ENCODE results near the gene PCCB. TPM values are rescaled to one million over a fixed set of nuclear protein-coding genes. Genes with fewer than 3 reads are reported as not detected.

The PCCB gene
- total and polyA plus RNA-seq, 2 of the 8 experiments (the other 6 are each of a cell fraction or from before 2014, with no cell fraction given), result 56.7 to 84.4 TPM

GRCh38 chr3:136239094-136239493 lies 11.0 kb upstream of the PCCB start:
- no peaks in the 10 kb centered on the region for H3K36me3 ChIP-seq (ENCODE audit: control insufficient read depth in 2 of 4, insufficient read depth in 4 of 4, low read length in 3 of 4)
- no peak overlapping the region for H3K4ac ChIP-seq (replicated peaks; ENCODE audit: insufficient read length, low read depth, low read length)
- no peaks in the 10 kb centered on the region for H3K79me2 ChIP-seq (ENCODE audit: control insufficient read depth in 1 of 2, insufficient read depth in 2 of 2, low read length in 2 of 2)
- peaks cover 0 to 6% (median 3%) of the 10 kb centered on the region in 4 experiments; a peak in 4 of 7 replicates for H3K4me1 ChIP-seq (replicated peaks in 1 of 4; ENCODE audit: control insufficient read depth in 3 of 4, insufficient read depth in 4 of 4, low read length in 3 of 4)
- no peaks in the 10 kb centered on the region for H3K79me1 ChIP-seq (ENCODE audit: low read depth, low read length)
- POLR2A ChIA-PET (ENCODE audit: partially characterized antibody), result interaction anchor here (1.6 kb wide), 2 partner anchors 9 to 44 kb away, joined by 5 to 7 read pairs; no protein-coding TSS in a partner anchor
- H2AFZ ChIP-seq (ENCODE audit: low read length), result no peak overlapping the region
- H2BK20ac ChIP-seq (ENCODE audit: low read length), result no peak overlapping the region
- peaks cover 0 to 2% of the 10 kb centered on the region in 2 experiments for H4K20me1 ChIP-seq (replicated peaks in 1 of 2; ENCODE audit: control insufficient read depth in 1 of 2, insufficient read depth in 2 of 2, low read length in 2 of 2)
- no peak overlapping the region for H3K23ac ChIP-seq (ENCODE audit: insufficient read length)
- no peak overlapping the region for H3K4me3 ChIP-seq (ENCODE audit: extremely low read depth in 1 of 4, insufficient read depth in 2 of 4, low read depth in 3 of 4, low read length in 4 of 4)
- no peak overlapping the region for H2BK5ac ChIP-seq (ENCODE audit: low read depth, low read length)
- no peak overlapping the region for H4K91ac ChIP-seq (replicated peaks; ENCODE audit: insufficient read length, low read length)
- no peak overlapping the region for H4K8ac ChIP-seq (ENCODE audit: extremely low read depth, insufficient read depth, low read length)
- H3K27me3 ChIP-seq (replicated peaks in 1 of 4; ENCODE audit: control insufficient read depth in 3 of 4, extremely low read depth in 1 of 4, insufficient read depth in 3 of 4, low read length in 3 of 4), result peaks cover 0 to 18% (median 3%) of the 10 kb centered on the region in 4 experiments; a peak in 5 of 7 replicates
- FAIRE-seq (no peak), DNase-seq (ENCODE audit: low read depth in 1 of 2, low spot score in 2 of 2) (no peak)
- no peak overlapping the region for H3K9ac ChIP-seq (replicated peaks in 1 of 4; ENCODE audit: extremely low read depth in 1 of 4, low read depth in 3 of 4, low read length in 3 of 4)
- H2AK5ac ChIP-seq (ENCODE audit: low read depth, low read length), result no peak overlapping the region
- no peaks in the 10 kb centered on the region; the same call in 1 of the 2 replicates for H3K23me2 ChIP-seq (ENCODE audit: low read depth, low read length)
- WGBS, 2 experiments (ENCODE audit: extremely low coverage in 1 of 2, insufficient coverage in 1 of 2, insufficient read length in 1 of 2, insufficient replicate concordance in 2 of 2, low coverage in 1 of 2, low lambda C conversion rate in 2 of 2, missing lambda C conversion rate in 1 of 2), result 67% methylated on average over 1 of the region's 1 CpG; no CpG with 5 or more reads in 1 of the 2 experiments
- no peak overlapping the region for H3K14ac ChIP-seq (ENCODE audit: insufficient read length)
- H3K18ac ChIP-seq (ENCODE audit: extremely low read depth, low read length), result no peak overlapping the region
- H3K4me2 ChIP-seq (ENCODE audit: insufficient read depth in 1 of 2, low read depth in 2 of 2, low read length in 2 of 2), result no peak overlapping the region
- CTCF ChIA-PET (ENCODE audit: partially characterized antibody), result interaction anchor here (0.6 kb wide), 1 partner anchor 1752 kb away, joined by 3 read pairs; no protein-coding TSS in a partner anchor
- H4K5ac ChIP-seq (ENCODE audit: insufficient read length, low read depth, low read length), result no peak overlapping the region
- H3K9me3 ChIP-seq (ENCODE audit: insufficient read depth in 2 of 2, low read depth in 1 of 2, low read length in 1 of 2), result no peaks in the 10 kb centered on the region; a peak in 1 of 4 replicates
- no peak overlapping the region for H3K56ac ChIP-seq (replicated peaks; ENCODE audit: insufficient read length, low read depth, low read length)
- no peak overlapping the region for H2BK120ac ChIP-seq (replicated peaks; ENCODE audit: low read depth, low read length)
- H2BK12ac ChIP-seq (ENCODE audit: low read depth, low read length), result no peak overlapping the region
- no peak overlapping the region for H2BK15ac ChIP-seq (ENCODE audit: low read length)
- no peak overlapping the region for H3K27ac ChIP-seq (ENCODE audit: low read depth, low read length)
- TF ChIP-seq SP2 (IDR thresholded peaks at IDR 0.05; ENCODE audit: low read length) (no peak), ATF2 (IDR thresholded peaks at IDR 0.05; ENCODE audit: low read length) (no peak), KDM1A (IDR thresholded peaks at IDR 0.05; ENCODE audit: borderline replicate concordance, low read length) (no peak), SIX5 (IDR thresholded peaks at IDR 0.05; ENCODE audit: low read depth, low read length) (no peak), NANOG (IDR thresholded peaks at IDR 0.05; ENCODE audit: insufficient read depth, low read depth, low read length, poor library complexity, severe bottlenecking) (no peak), BACH1 (IDR thresholded peaks at IDR 0.05; ENCODE audit: low read length) (no peak), PHF8 (conservative IDR thresholded peaks at IDR 0.05; ENCODE audit: low read depth, low read length) (no peak), GTF2F1 (IDR thresholded peaks at IDR 0.05; ENCODE audit: borderline replicate concordance, low read depth, low read length) (no peak), HDAC2 (IDR thresholded peaks at IDR 0.05; ENCODE audit: borderline replicate concordance in 1 of 2, low read depth in 2 of 2, low read length in 2 of 2) (no peak), RFX5 (IDR thresholded peaks at IDR 0.05; ENCODE audit: borderline replicate concordance, low read depth, low read length) (no peak), USF2 (IDR thresholded peaks at IDR 0.05; ENCODE audit: low read length) (no peak)
